Fibroblast of mammary gland (primary cell): ENCODE data around the gene PHKA2.

ENCODE experiments used
- DNase-seq: peaks from one replicate; pipeline ENCODE4 v3.0.0-alpha.2; 2010; ENCODE audit warnings: low read depth
- H3K4me3 ChIP-seq: 2 replicates; pipeline ENCODE4 v1.5.1; 2011; ENCODE audit warnings: low read depth, mild to moderate bottlenecking, low read length, moderate library complexity; ENCODE audit not compliant: control insufficient read depth
- CTCF ChIP-seq: conservative IDR thresholded peaks from 2 replicates; pipeline ENCODE4 v1.5.1; 2011; ENCODE audit warnings: low read depth, low read length, inconsistent platforms; ENCODE audit not compliant: control insufficient read depth, insufficient read depth

Gene PHKA2

GRCh38 chrX:18894156-18894555 lies 89.8 kb downstream of the PHKA2 start:
- DNase-seq, result no peak
- TF ChIP-seq CTCF, result no peak
- H3K4me3 ChIP-seq, result no peak overlapping the region

GRCh38 chrX:18893536-18893935 lies 90.4 kb downstream of the PHKA2 start:
- DNase-seq, result no peak
- no peak overlapping the region for H3K4me3 ChIP-seq
- TF ChIP-seq CTCF, result no peak

GRCh38 chrX:18892899-18893298 lies 91.0 kb downstream of the PHKA2 start:
- H3K4me3 ChIP-seq, result no peak overlapping the region
- DNase-seq, result no peak
- TF ChIP-seq CTCF, result no peak

- H3K4me3 ChIP-seq, result no peak overlapping the region
- DNase-seq, result no peak
Observed at GRCh38 chrX:18891548-18891945, 92.4 kb downstream of the PHKA2 start.

GRCh38 chrX:18890724-18891547 lies 93.0 kb downstream of the PHKA2 start:
- H3K4me3 ChIP-seq, result no peak overlapping the region
- no peak for TF ChIP-seq CTCF
- no peak for DNase-seq

More at GRCh38 chrX:18891548-18891945, 92.4 kb downstream of the PHKA2 start:
- TF ChIP-seq CTCF, result no peak

- H3K4me3 ChIP-seq, result no peak overlapping the region
- TF ChIP-seq CTCF, result no peak
Observed at GRCh38 chrX:18890049-18890381, 93.9 kb downstream of the PHKA2 start.

More at GRCh38 chrX:18890049-18890381, 93.9 kb downstream of the PHKA2 start:
- DNase-seq, result no peak
